ENCODE results near the gene HEPN1. TPM values are rescaled to one million over a fixed set of nuclear protein-coding genes. Genes with fewer than 3 reads are reported as not detected.

The HEPN1 gene
- total and polyA plus RNA-seq, 2 experiments from 2014 or later, result not detected

DNA sequence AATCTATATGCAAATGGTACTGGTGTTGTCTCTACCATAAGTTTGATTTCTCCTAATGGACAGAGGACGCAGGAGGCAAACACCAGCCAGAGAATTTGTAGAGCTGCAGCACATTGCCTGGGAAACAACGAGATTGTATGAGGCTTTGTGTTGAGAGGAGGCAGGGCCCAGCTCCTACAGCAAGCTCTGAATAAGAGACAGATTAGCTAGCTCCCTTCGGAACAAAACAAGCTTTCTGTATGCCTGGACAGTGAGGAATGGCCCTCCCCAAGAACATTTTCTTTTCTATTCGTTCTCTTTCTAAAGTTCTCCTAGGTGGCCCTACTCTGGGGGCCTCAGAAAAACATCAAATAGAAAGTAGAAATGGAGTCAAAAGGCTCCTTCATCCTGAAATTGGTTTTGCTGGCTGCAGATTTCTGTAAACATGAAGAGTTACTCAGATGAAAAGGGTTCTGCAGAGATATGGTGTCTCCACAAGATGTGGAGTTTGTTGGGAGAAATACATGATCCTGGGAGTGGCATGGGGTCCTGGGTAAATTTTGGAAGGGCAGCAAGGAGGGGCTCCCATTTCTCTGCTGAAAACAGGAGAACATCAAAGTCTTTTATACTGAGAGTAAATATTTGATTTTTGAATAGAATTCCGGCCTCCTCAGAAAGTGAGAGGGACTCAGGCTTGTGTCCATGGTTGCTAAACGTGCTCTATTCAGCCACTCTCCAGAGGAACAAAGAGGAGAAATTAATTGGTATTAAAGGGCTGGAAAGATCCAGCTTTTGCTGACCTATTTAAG lies 23.6 kb downstream of the HEPN1 start:
- Histone ChIP-seq H3K27ac (ENCODE audit: low read depth) (no peak overlapping the region), H3K36me3 (ENCODE audit: insufficient read depth) (no peaks in the 10 kb centered on the region), H3K27me3 (ENCODE audit: insufficient read depth) (no peaks in the 10 kb centered on the region), H3K4me2 (no peak overlapping the region), H3K9me2 (ENCODE audit: insufficient read depth) (no peaks in the 10 kb centered on the region), H3K4me3 (no peak overlapping the region), H3K4me1 (ENCODE audit: insufficient read depth) (no peaks in the 10 kb centered on the region), H4K20me1 (replicated peaks; ENCODE audit: insufficient read depth) (no peaks in the 10 kb centered on the region), H3F3A (replicated peaks; ENCODE audit: low read depth) (no peaks in the 10 kb centered on the region), H2AFZ (no peak overlapping the region), H3K79me2 (replicated peaks; ENCODE audit: insufficient read depth) (no peaks in the 10 kb centered on the region)
- H3K4me1 Mint-ChIP-seq, result no peaks in the 10 kb centered on the region
- H3K9me3 Mint-ChIP-seq, result no peaks in the 10 kb centered on the region
- DNase-seq (ENCODE audit: low spot score) (no peak), ATAC-seq (no peak)
- TF ChIP-seq, protein P1, sequence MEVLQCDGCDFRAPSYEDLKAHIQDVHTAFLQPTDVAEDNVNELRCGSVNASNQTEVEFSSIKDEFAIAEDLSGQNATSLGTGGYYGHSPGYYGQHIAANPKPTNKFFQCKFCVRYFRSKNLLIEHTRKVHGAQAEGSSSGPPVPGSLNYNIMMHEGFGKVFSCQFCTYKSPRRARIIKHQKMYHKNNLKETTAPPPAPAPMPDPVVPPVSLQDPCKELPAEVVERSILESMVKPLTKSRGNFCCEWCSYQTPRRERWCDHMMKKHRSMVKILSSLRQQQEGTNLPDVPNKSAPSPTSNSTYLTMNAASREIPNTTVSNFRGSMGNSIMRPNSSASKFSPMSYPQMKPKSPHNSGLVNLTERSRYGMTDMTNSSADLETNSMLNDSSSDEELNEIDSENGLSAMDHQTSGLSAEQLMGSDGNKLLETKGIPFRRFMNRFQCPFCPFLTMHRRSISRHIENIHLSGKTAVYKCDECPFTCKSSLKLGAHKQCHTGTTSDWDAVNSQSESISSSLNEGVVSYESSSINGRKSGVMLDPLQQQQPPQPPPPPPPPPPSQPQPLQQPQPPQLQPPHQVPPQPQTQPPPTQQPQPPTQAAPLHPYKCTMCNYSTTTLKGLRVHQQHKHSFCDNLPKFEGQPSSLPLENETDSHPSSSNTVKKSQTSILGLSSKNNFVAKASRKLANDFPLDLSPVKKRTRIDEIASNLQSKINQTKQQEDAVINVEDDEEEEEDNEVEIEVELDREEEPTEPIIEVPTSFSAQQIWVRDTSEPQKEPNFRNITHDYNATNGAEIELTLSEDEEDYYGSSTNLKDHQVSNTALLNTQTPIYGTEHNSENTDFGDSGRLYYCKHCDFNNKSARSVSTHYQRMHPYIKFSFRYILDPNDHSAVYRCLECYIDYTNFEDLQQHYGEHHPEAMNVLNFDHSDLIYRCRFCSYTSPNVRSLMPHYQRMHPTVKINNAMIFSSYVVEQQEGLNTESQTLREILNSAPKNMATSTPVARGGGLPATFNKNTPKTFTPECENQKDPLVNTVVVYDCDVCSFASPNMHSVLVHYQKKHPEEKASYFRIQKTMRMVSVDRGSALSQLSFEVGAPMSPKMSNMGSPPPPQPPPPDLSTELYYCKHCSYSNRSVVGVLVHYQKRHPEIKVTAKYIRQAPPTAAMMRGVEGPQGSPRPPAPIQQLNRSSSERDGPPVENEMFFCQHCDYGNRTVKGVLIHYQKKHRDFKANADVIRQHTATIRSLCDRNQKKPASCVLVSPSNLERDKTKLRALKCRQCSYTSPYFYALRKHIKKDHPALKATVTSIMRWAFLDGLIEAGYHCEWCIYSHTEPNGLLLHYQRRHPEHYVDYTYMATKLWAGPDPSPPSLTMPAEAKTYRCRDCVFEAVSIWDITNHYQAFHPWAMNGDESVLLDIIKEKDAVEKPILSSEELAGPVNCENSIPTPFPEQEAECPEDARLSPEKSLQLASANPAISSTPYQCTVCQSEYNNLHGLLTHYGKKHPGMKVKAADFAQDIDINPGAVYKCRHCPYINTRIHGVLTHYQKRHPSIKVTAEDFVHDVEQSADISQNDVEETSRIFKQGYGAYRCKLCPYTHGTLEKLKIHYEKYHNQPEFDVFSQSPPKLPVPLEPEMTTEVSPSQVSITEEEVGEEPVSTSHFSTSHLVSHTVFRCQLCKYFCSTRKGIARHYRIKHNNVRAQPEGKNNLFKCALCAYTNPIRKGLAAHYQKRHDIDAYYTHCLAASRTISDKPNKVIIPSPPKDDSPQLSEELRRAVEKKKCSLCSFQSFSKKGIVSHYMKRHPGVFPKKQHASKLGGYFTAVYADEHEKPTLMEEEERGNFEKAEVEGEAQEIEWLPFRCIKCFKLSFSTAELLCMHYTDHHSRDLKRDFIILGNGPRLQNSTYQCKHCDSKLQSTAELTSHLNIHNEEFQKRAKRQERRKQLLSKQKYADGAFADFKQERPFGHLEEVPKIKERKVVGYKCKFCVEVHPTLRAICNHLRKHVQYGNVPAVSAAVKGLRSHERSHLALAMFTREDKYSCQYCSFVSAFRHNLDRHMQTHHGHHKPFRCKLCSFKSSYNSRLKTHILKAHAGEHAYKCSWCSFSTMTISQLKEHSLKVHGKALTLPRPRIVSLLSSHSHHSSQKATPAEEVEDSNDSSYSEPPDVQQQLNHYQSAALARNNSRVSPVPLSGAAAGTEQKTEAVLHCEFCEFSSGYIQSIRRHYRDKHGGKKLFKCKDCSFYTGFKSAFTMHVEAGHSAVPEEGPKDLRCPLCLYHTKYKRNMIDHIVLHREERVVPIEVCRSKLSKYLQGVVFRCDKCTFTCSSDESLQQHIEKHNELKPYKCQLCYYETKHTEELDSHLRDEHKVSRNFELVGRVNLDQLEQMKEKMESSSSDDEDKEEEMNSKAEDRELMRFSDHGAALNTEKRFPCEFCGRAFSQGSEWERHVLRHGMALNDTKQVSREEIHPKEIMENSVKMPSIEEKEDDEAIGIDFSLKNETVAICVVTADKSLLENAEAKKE (CRISPR knock-in tag; IDR thresholded peaks at IDR 0.05), result no peak
- TF ChIP-seq STAT1 (IDR thresholded peaks at IDR 0.05; ENCODE audit: unreplicated experiment) (no peak), POLR2AphosphoS5 (IDR thresholded peaks at IDR 0.05; ENCODE audit: low read depth) (no peak), NANOG (IDR thresholded peaks at IDR 0.05; ENCODE audit: borderline replicate concordance) (no peak), EZH2 (IDR thresholded peaks at IDR 0.05; ENCODE audit: low read depth, unreplicated experiment) (no peak), EZH2phosphoT487 (IDR thresholded peaks at IDR 0.05; ENCODE audit: unreplicated experiment) (no peak), CREB1 (CRISPR knock-in tag; IDR thresholded peaks at IDR 0.05; ENCODE audit: low read depth) (no peak), ZNF331 (CRISPR knock-in tag; IDR thresholded peaks at IDR 0.05; ENCODE audit: low read depth) (no peak), JUNB (IDR thresholded peaks at IDR 0.05; ENCODE audit: unreplicated experiment) (no peak), ZNF114 (CRISPR knock-in tag; IDR thresholded peaks at IDR 0.05) (no peak)
- TF ChIP-seq, protein P2, sequence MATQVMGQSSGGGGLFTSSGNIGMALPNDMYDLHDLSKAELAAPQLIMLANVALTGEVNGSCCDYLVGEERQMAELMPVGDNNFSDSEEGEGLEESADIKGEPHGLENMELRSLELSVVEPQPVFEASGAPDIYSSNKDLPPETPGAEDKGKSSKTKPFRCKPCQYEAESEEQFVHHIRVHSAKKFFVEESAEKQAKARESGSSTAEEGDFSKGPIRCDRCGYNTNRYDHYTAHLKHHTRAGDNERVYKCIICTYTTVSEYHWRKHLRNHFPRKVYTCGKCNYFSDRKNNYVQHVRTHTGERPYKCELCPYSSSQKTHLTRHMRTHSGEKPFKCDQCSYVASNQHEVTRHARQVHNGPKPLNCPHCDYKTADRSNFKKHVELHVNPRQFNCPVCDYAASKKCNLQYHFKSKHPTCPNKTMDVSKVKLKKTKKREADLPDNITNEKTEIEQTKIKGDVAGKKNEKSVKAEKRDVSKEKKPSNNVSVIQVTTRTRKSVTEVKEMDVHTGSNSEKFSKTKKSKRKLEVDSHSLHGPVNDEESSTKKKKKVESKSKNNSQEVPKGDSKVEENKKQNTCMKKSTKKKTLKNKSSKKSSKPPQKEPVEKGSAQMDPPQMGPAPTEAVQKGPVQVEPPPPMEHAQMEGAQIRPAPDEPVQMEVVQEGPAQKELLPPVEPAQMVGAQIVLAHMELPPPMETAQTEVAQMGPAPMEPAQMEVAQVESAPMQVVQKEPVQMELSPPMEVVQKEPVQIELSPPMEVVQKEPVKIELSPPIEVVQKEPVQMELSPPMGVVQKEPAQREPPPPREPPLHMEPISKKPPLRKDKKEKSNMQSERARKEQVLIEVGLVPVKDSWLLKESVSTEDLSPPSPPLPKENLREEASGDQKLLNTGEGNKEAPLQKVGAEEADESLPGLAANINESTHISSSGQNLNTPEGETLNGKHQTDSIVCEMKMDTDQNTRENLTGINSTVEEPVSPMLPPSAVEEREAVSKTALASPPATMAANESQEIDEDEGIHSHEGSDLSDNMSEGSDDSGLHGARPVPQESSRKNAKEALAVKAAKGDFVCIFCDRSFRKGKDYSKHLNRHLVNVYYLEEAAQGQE (IDR thresholded peaks at IDR 0.05; ENCODE audit: unreplicated experiment), result no peak
- TF ChIP-seq, protein P3, sequence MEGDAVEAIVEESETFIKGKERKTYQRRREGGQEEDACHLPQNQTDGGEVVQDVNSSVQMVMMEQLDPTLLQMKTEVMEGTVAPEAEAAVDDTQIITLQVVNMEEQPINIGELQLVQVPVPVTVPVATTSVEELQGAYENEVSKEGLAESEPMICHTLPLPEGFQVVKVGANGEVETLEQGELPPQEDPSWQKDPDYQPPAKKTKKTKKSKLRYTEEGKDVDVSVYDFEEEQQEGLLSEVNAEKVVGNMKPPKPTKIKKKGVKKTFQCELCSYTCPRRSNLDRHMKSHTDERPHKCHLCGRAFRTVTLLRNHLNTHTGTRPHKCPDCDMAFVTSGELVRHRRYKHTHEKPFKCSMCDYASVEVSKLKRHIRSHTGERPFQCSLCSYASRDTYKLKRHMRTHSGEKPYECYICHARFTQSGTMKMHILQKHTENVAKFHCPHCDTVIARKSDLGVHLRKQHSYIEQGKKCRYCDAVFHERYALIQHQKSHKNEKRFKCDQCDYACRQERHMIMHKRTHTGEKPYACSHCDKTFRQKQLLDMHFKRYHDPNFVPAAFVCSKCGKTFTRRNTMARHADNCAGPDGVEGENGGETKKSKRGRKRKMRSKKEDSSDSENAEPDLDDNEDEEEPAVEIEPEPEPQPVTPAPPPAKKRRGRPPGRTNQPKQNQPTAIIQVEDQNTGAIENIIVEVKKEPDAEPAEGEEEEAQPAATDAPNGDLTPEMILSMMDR (conservative IDR thresholded peaks at IDR 0.05; ENCODE audit: low read depth in 2 of 2), result no peak
- TF ChIP-seq, protein P4, sequence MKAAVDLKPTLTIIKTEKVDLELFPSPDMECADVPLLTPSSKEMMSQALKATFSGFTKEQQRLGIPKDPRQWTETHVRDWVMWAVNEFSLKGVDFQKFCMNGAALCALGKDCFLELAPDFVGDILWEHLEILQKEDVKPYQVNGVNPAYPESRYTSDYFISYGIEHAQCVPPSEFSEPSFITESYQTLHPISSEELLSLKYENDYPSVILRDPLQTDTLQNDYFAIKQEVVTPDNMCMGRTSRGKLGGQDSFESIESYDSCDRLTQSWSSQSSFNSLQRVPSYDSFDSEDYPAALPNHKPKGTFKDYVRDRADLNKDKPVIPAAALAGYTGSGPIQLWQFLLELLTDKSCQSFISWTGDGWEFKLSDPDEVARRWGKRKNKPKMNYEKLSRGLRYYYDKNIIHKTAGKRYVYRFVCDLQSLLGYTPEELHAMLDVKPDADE (IDR thresholded peaks at IDR 0.05), result no peak
- no peaks in the 10 kb centered on the region for H3K36me3 Mint-ChIP-seq (ENCODE audit: low read depth)
- H3K27ac Mint-ChIP-seq, result no peak overlapping the region
- H3K4me3 Mint-ChIP-seq, result no peak overlapping the region
- peaks cover 3% of the 10 kb centered on the region for H3K27me3 Mint-ChIP-seq (ENCODE audit: insufficient read depth, low read depth, poor library complexity)

All from GM23338 (cell line).